ENCODE results near the gene FIBCD1. TPM values are rescaled to one million over a fixed set of nuclear protein-coding genes. Genes with fewer than 3 reads are reported as not detected.

FIBCD1 gene
- total and polyA plus RNA-seq, 7 experiments from 2014 or later: not detected

DNA sequence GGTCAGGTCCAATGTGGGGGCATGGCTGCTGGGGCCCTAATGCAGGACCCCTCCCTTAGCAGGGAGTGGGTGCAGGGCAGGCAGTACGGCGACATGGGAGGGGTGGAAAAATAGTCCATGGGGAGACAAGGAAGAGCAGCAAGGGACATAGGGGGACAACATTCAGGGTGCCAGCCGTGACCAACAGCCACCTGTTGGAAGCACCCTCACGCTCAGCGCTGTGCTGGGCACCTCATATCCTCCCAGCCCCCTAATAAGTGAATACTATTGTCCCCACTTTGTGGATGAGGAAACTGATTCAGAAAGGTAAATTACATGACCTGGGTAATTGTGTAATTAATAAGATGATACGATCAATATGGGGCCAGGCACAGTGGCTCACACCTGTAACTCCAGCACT lies 3.0 kb upstream of the FIBCD1 start:
- DNase-seq: no peak
- H3K4me1 Mint-ChIP-seq: peaks cover 0 to 12% (median 9%) of the 10 kb centered on the region in 7 donors
- intact Hi-C loops (cut with micrococcal nuclease): loop anchor here in 1 of 2 donors (5.0 kb wide), 1 partner anchor 105 kb away; no protein-coding TSS in a partner anchor
- H3K27ac Mint-ChIP-seq: peak overlapping the region in 1 of 9 donors; percentile 41
- no peaks in the 10 kb centered on the region for H3K4me1 ChIP-seq (ENCODE audit: control insufficient read depth in 2 of 2, insufficient read depth in 2 of 2, low read length in 2 of 2)
- no peak overlapping the region for H3K4me3 ChIP-seq (ENCODE audit: low read length)
- CTCF ChIA-PET: interaction anchor here (0.9 kb wide), 1 partner anchor 104 kb away, joined by 3 read pairs; no protein-coding TSS in a partner anchor
- H3K9me3 Mint-ChIP-seq: peaks cover 0 to 4% (median 0%) of the 10 kb centered on the region in 11 donors
- H3K27ac ChIP-seq (ENCODE audit: low read depth, low read length): no peak overlapping the region
- H3K36me3 ChIP-seq (ENCODE audit: control insufficient read depth in 2 of 3, insufficient read depth in 3 of 3, low read length in 3 of 3): no peaks in the 10 kb centered on the region
- no peaks in the 10 kb centered on the region for H3K36me3 Mint-ChIP-seq
- POLR2A ChIA-PET: no interaction called here
- no peak overlapping the region for H3K4me3 Mint-ChIP-seq
- ATAC-seq: no peak
- peaks cover 0 to 2% of the 10 kb centered on the region in 2 donors for H3K27me3 ChIP-seq (ENCODE audit: control insufficient read depth in 2 of 2, insufficient read depth in 2 of 2, low read length in 2 of 2)
- H3K27me3 Mint-ChIP-seq: peaks cover 27 to 64% (median 52%) of the 10 kb centered on the region in 5 donors
- H3K9me3 ChIP-seq (ENCODE audit: control insufficient read depth in 2 of 3, low read length in 3 of 3): no peaks in the 10 kb centered on the region

DNA sequence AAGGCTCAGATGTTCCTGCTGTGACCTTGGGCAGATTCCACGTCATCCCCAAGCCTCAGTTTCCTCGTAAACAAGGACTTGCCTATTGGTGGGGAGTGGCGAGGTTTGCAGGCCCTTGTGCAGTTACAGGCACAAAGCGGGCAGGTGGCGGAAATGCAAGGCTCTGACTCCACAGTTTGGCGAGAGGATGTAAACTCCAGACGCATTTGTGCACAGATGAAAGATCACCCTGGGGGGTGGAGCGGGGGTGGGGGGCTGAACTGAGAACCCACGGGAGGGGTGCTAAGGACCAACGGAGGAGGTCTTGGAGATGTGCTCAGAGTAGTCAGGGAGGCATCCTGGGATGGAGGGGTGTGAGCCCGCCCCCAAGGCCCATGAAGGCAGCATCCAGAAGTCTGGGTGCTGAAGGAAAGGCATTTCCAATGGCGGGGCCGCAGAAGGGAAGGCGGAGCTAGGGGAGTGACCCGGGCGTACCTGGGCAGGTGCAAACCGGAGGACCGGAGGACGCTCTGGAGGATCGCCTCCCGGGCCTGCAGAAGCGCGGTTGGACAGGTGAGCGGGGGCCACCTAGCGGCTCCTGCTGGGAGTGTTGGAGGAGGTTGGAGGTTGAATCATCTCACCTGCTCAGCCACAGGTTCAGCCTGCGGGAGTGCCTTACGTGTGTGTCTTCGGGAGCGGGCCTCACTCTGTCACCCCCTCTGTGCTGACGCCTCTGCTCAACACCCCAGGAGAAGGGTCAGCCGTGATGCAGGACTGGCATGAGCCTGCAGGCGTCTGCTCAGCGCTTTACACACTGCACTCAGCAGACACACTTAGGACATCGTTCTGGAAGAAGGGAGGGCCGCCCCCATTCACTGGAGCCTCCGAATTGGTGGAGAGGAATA lies 1.9 kb upstream of the FIBCD1 start:
- ChIA-PET CTCF (no interaction called here), POLR2A (no interaction called here)
- ATAC-seq (peak; percentile 83), DNase-seq (peak; percentile 30 to 78 (median 56))
- Mint-ChIP-seq H3K4me1 (peaks cover 0 to 15% (median 10%) of the 10 kb centered on the region in 7 donors), H3K9me3 (peaks cover 0 to 6% (median 0%) of the 10 kb centered on the region in 11 donors), H3K27me3 (peaks cover 34 to 71% (median 58%) of the 10 kb centered on the region in 5 donors), H3K27ac (peak overlapping the region in 1 of 9 donors; percentile 52), H3K36me3 (no peaks in the 10 kb centered on the region), H3K4me3 (peak overlapping the region in 8 of 10 donors; percentile 10 to 62 (median 52))
- H3K4me3 ChIP-seq (ENCODE audit: low read length): no peak overlapping the region
- no peaks in the 10 kb centered on the region for H3K9me3 ChIP-seq (ENCODE audit: control insufficient read depth in 2 of 3, low read length in 3 of 3)
- H3K27ac ChIP-seq (ENCODE audit: low read depth, low read length): no peak overlapping the region
- intact Hi-C loops (cut with micrococcal nuclease): loop anchor here (1.0 to 5.0 kb wide), 5 partner anchors 75 to 480 kb away; no protein-coding TSS in a partner anchor
- no peaks in the 10 kb centered on the region for H3K4me1 ChIP-seq (ENCODE audit: control insufficient read depth in 2 of 2, insufficient read depth in 2 of 2, low read length in 2 of 2)
- no peaks in the 10 kb centered on the region for H3K36me3 ChIP-seq (ENCODE audit: control insufficient read depth in 2 of 3, insufficient read depth in 3 of 3, low read length in 3 of 3)
- peaks cover 0 to 2% of the 10 kb centered on the region in 2 donors for H3K27me3 ChIP-seq (ENCODE audit: control insufficient read depth in 2 of 2, insufficient read depth in 2 of 2, low read length in 2 of 2)

DNA sequence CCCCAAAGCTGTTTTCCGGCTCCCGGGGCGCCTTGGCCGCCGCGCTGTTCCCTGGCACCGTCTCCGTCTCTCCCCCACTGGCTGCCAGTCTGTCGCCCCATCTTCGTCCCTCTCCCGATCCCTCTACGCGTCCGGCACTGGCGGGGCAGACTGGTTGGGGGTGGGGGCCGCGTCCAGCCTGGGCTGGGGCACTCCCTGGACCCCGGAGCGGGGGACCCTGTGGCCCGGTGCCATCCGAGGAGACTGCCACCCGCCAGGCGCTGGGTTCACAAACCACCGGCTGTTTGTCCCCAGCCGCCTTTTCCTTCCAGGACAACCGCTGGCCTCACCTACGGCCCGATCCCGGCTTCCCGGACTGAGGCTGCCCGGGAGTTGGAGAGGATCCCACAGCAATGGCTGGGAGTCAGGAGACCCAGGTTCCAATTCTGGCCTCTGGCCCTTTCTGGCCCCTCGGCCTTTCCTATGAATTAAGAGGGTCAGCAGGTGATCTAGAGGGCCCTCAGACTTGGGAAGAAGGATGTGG lies 1.0 kb upstream of the FIBCD1 start:
- H3K4me3 Mint-ChIP-seq: peak overlapping the region in 1 of 10 donors; percentile 62
- Histone ChIP-seq H3K36me3 (ENCODE audit: control insufficient read depth in 2 of 3, insufficient read depth in 3 of 3, low read length in 3 of 3) (no peaks in the 10 kb centered on the region), H3K4me3 (ENCODE audit: low read length) (no peak overlapping the region), H3K4me1 (ENCODE audit: control insufficient read depth in 2 of 2, insufficient read depth in 2 of 2, low read length in 2 of 2) (no peaks in the 10 kb centered on the region), H3K27me3 (ENCODE audit: control insufficient read depth in 2 of 2, insufficient read depth in 2 of 2, low read length in 2 of 2) (peaks cover 0 to 2% of the 10 kb centered on the region in 2 donors), H3K27ac (ENCODE audit: low read depth, low read length) (no peak overlapping the region), H3K9me3 (ENCODE audit: control insufficient read depth in 2 of 3, low read length in 3 of 3) (no peaks in the 10 kb centered on the region)
- H3K36me3 Mint-ChIP-seq: no peaks in the 10 kb centered on the region
- intact Hi-C loops (cut with micrococcal nuclease): loop anchor here in 1 of 2 donors (2.0 to 5.0 kb wide), 3 partner anchors 107 to 233 kb away; no protein-coding TSS in a partner anchor
- DNase-seq (no peak), ATAC-seq (no peak)
- CTCF ChIA-PET: no interaction called here
- peaks cover 37 to 70% (median 57%) of the 10 kb centered on the region in 5 donors for H3K27me3 Mint-ChIP-seq
- no peak overlapping the region for H3K27ac Mint-ChIP-seq
- H3K9me3 Mint-ChIP-seq: peaks cover 0 to 6% (median 0%) of the 10 kb centered on the region in 11 donors
- POLR2A ChIA-PET: no interaction called here
- peaks cover 0 to 15% (median 10%) of the 10 kb centered on the region in 7 donors for H3K4me1 Mint-ChIP-seq

DNA sequence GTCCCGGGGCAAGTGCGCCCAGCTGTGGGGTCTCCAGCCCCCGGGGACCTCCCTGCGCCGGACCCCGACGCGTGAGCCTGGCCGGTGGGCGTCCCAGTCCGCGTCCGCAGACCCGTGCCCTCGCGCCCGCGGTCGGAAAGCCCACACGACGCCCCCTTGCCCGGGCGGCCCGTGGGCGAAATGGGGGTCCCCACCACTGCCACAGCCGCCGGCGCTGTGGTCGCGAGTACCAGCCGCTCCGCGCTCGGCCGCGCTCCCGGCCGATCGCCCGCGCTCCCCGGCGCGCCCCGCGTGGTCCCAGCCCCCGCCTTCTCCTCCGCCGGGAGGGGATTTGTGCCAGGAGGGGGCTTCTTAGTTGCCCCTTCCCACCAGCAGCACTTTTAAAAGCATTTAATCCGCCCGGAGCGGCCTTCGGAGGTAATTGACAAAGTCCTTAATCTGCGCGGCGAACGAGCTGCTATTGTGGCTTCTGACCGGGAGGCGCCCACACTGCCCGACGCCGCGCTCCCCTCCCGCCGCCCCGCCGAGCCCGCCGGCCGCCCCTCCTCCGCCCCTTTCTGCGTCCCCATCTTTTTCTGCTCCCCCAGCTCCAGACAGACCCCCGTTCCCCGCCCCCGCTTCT lies 469 bp upstream of the FIBCD1 start:
- H3K9me3 ChIP-seq (ENCODE audit: control insufficient read depth in 2 of 3, low read length in 3 of 3): no peaks in the 10 kb centered on the region
- no peak for ATAC-seq
- Mint-ChIP-seq H3K27me3 (peaks cover 43 to 71% (median 63%) of the 10 kb centered on the region in 5 donors), H3K4me1 (peaks cover 0 to 15% (median 10%) of the 10 kb centered on the region in 7 donors), H3K4me3 (peak overlapping the region in 1 of 10 donors; percentile 62), H3K27ac (no peak overlapping the region), H3K36me3 (no peaks in the 10 kb centered on the region), H3K9me3 (peaks cover 0 to 6% (median 0%) of the 10 kb centered on the region in 11 donors)
- ChIA-PET POLR2A (no interaction called here), CTCF (interaction anchor here (0.6 kb wide), 1 partner anchor 108 kb away, joined by 5 read pairs; no protein-coding TSS in a partner anchor)
- intact Hi-C loops (cut with micrococcal nuclease): loop anchor here in 1 of 2 donors (2.0 to 5.0 kb wide), 3 partner anchors 108 to 233 kb away; no protein-coding TSS in a partner anchor
- H3K27me3 ChIP-seq (ENCODE audit: control insufficient read depth in 2 of 2, insufficient read depth in 2 of 2, low read length in 2 of 2): peaks cover 0 to 2% of the 10 kb centered on the region in 2 donors
- H3K4me3 ChIP-seq (ENCODE audit: low read length): no peak overlapping the region
- H3K27ac ChIP-seq (ENCODE audit: low read depth, low read length): no peak overlapping the region
- H3K36me3 ChIP-seq (ENCODE audit: control insufficient read depth in 2 of 3, insufficient read depth in 3 of 3, low read length in 3 of 3): no peaks in the 10 kb centered on the region
- DNase-seq: no peak
- no peaks in the 10 kb centered on the region for H3K4me1 ChIP-seq (ENCODE audit: control insufficient read depth in 2 of 2, insufficient read depth in 2 of 2, low read length in 2 of 2)

DNA sequence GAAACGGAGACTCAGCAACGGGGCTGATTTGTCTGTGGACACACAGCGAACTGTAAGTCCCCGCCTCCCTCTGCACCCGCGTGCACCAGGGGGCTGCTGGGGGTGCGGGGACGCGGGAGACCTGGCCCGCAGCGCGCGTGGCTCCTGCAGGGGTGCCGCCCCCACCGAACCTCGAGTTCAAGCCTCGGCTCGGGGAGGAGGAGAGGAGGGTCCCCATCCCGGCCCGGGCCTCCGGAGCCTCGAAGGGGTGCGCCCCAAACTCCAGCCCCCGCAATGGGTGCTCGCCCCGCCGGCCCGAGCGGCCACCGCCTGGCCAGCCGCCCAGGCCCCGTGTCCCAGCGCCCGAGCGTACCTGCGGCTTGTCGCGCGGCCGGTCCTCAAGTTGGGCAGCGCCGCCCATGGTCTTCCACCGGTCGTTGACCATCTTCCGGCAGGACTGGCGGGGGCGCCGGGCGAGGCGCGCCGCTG lies 829 bp downstream of the FIBCD1 start:
- POLR2A ChIA-PET: no interaction called here
- Mint-ChIP-seq H3K27me3 (peaks cover 44 to 65% (median 56%) of the 10 kb centered on the region in 5 donors), H3K36me3 (no peaks in the 10 kb centered on the region), H3K4me1 (peaks cover 0 to 15% (median 10%) of the 10 kb centered on the region in 7 donors), H3K9me3 (peaks cover 0 to 6% (median 0%) of the 10 kb centered on the region in 11 donors), H3K27ac (no peak overlapping the region), H3K4me3 (peak overlapping the region in 4 of 10 donors; percentile 45 to 72 (median 62))
- Histone ChIP-seq H3K9me3 (ENCODE audit: control insufficient read depth in 2 of 3, low read length in 3 of 3) (no peaks in the 10 kb centered on the region), H3K4me1 (ENCODE audit: control insufficient read depth in 2 of 2, insufficient read depth in 2 of 2, low read length in 2 of 2) (no peaks in the 10 kb centered on the region), H3K27ac (ENCODE audit: low read depth, low read length) (no peak overlapping the region), H3K4me3 (ENCODE audit: low read length) (no peak overlapping the region), H3K27me3 (ENCODE audit: control insufficient read depth in 2 of 2, insufficient read depth in 2 of 2, low read length in 2 of 2) (peaks cover 0 to 2% of the 10 kb centered on the region in 2 donors), H3K36me3 (ENCODE audit: control insufficient read depth in 2 of 3, insufficient read depth in 3 of 3, low read length in 3 of 3) (no peaks in the 10 kb centered on the region)
- ATAC-seq (no peak), DNase-seq (no peak)
- intact Hi-C loops (cut with micrococcal nuclease): no loop called here
- CTCF ChIA-PET: no interaction called here

Data from naive thymus-derived CD4-positive, alpha-beta T cell (primary cell).